Measurements from ENCODE around the gene PRKCI. TPM values are rescaled to one million over a fixed set of nuclear protein-coding genes. Genes with fewer than 3 reads are reported as not detected.

PRKCI gene
- total and polyA plus RNA-seq, 9 of the 15 experiments (the other 6 are each of a cell fraction or from before 2014, with no cell fraction given), result 10.5 to 43.2 (median 31.4) TPM

DNA sequence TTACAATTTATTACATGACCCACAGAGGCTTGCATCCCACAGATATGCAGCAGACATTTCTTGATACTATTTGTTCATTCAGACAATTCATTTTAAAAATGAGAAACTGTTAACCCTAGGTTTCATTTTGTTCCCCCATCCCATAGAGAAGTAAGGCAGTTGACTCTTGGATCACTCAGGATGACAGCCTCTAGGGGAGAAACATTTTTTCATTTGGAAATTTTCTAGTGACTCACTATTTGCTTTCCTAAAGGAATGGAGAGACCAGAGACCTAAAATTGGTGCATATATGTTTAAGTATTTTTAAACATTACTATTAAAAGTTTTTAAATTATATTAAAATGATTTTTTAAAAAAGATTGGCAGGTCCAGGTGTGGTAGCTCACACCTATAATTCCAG lies 21.2 kb upstream of the PRKCI start (continued):
- TF ChIP-seq TSC22D4 (tag; IDR thresholded peaks at IDR 0.05) (no peak), STAG1 (CRISPR knock-in tag; IDR thresholded peaks at IDR 0.05; ENCODE audit: borderline replicate concordance) (no peak), POLR2A (conservative IDR thresholded peaks at IDR 0.05) (no peak)

DNA sequence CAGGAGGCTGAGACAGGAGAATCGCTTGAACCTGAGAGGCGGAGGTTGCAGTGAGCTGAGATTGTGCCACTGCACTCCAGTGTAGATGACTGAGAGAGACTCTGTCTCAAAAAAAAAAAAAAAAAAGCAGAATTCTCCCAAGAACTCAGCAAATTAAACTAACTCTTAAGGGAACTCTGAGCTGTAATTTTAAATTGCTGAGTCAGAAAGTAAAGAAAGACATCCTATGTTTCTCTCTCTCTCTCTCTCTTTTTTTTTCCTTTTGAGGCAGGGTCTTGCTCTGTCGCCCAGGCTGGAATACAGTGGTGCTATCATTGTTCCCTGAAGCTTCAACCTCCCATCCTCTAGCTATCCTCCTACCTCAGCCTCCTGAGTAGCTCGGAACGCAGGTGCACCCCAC lies 20.7 kb upstream of the PRKCI start:
- Histone ChIP-seq H3K36me3 (ENCODE audit: control insufficient read depth, insufficient read depth, low read length) (no peaks in the 10 kb centered on the region), H3K27me3 (ENCODE audit: control insufficient read depth in 2 of 2, insufficient read depth in 2 of 2, low read length in 2 of 2) (no peaks in the 10 kb centered on the region), H4K20me1 (replicated peaks; ENCODE audit: control insufficient read depth, insufficient read depth, low read length) (no peaks in the 10 kb centered on the region), H3K27ac (ENCODE audit: extremely low read depth, low read depth, low read length) (no peak overlapping the region), H3K9me3 (replicated peaks; ENCODE audit: control insufficient read depth, insufficient read depth, low read depth, low read length) (no peaks in the 10 kb centered on the region), H3K4me3 (no peak overlapping the region), H3K79me2 (ENCODE audit: control insufficient read depth, insufficient read depth, low read length) (no peaks in the 10 kb centered on the region), H3K4me1 (replicated peaks in 1 of 2; ENCODE audit: control insufficient read depth in 2 of 2, insufficient read depth in 2 of 2, low read length in 2 of 2) (peaks cover 0 to 2% of the 10 kb centered on the region in 2 experiments; a peak in 1 of 5 replicates), H2AFZ (ENCODE audit: low read depth, low read length) (no peak overlapping the region; the same call in 1 of the 2 replicates), H3K4me2 (ENCODE audit: insufficient read depth, low read length) (no peak overlapping the region), H3K9me1 (ENCODE audit: control insufficient read depth, insufficient read depth, low read length) (no peaks in the 10 kb centered on the region), H3K9ac (ENCODE audit: insufficient read depth in 1 of 2, low read depth in 2 of 2, low read length in 2 of 2) (no peak overlapping the region)
- POLR2A ChIA-PET, result no interaction called here
- no peak; the same call in 2 of the 3 replicates for ATAC-seq
- in situ Hi-C loops (cut with MboI), result no loop called here
- intact Hi-C loops (cut with micrococcal nuclease), result no loop called here
- 0% methylated on average over 1 of the region's 5 CpGs for WGBS (ENCODE audit: insufficient coverage, low coverage, missing lambda C conversion rate)
- TF ChIP-seq ZNF316 (IDR thresholded peaks at IDR 0.05) (peak; percentile 96), ZNF444 (CRISPR knock-in tag; IDR thresholded peaks at IDR 0.05) (no peak), MAFG (tag; conservative IDR thresholded peaks at IDR 0.05) (peak; percentile 86), C11orf30 (IDR thresholded peaks at IDR 0.05; ENCODE audit: low read depth) (peak; percentile 91), MAFK (IDR thresholded peaks at IDR 0.05; ENCODE audit: low read length) (peak; percentile 71; the same call in 1 of the 2 replicates), ZNF408 (CRISPR knock-in tag; IDR thresholded peaks at IDR 0.05; ENCODE audit: low read depth) (no peak), NFE2 (IDR thresholded peaks at IDR 0.05; ENCODE audit: low read depth) (peak; percentile 48), MAFF (IDR thresholded peaks at IDR 0.05; ENCODE audit: low read length) (peak; percentile 66)
- no TSS peak for BruUV-seq (replicated peaks)
- FAIRE-seq, result no peak
- CTCF ChIA-PET (ENCODE audit: low intra/inter-chr PET ratio), result no interaction called here
- DNase-seq (ENCODE audit: extremely low read depth in 1 of 4, low spot score in 3 of 4), result no peak

Data from K562 (cell line).